ENCODE results near the gene RDM1. TPM values are rescaled to one million over a fixed set of nuclear protein-coding genes. Genes with fewer than 3 reads are reported as not detected.

The RDM1 gene
- total RNA-seq, 4 donors from 2014 or later: not detected

GRCh38 chr17:35920229-35920628 is 10.3 kb downstream of the RDM1 start:
- WGBS, 2 donors: 97% methylated on average over 1 of the region's 1 CpG

GRCh38 chr17:35918665-35919064 is 11.9 kb downstream of the RDM1 start:
- WGBS, 2 donors: 74 to 79% methylated on average over 3 of the region's 3 CpGs
- TF ChIP-seq POLR2A (IDR thresholded peaks at IDR 0.05) (no peak), CTCF (IDR thresholded peaks at IDR 0.05) (no peak), EP300 (IDR thresholded peaks at IDR 0.05) (no peak)
- DNase-seq (ENCODE audit: low spot score in 2 of 2): no peak
- Histone ChIP-seq H3K4me3 (no peak overlapping the region), H3K36me3 (no peaks in the 10 kb centered on the region), H3K27me3 (no peaks in the 10 kb centered on the region), H3K9me3 (no peaks in the 10 kb centered on the region), H3K4me1 (no peaks in the 10 kb centered on the region), H3K27ac (no peak overlapping the region)

More at GRCh38 chr17:35920229-35920628, 10.3 kb downstream of the RDM1 start:
- no peak for TF ChIP-seq EP300 (IDR thresholded peaks at IDR 0.05)
- no peak for TF ChIP-seq POLR2A (IDR thresholded peaks at IDR 0.05)
- Histone ChIP-seq H3K4me3 (no peak overlapping the region), H3K27ac (no peak overlapping the region), H3K27me3 (no peaks in the 10 kb centered on the region), H3K4me1 (no peaks in the 10 kb centered on the region), H3K9me3 (no peaks in the 10 kb centered on the region), H3K36me3 (no peaks in the 10 kb centered on the region)
- no peak for DNase-seq (ENCODE audit: low spot score in 2 of 2)

- H3K36me3 ChIP-seq: no peaks in the 10 kb centered on the region
- H3K9me3 ChIP-seq: no peaks in the 10 kb centered on the region
- no peak overlapping the region for H3K4me3 ChIP-seq
- TF ChIP-seq EP300 (IDR thresholded peaks at IDR 0.05): no peak
- no peak for TF ChIP-seq CTCF (IDR thresholded peaks at IDR 0.05)
- TF ChIP-seq POLR2A (IDR thresholded peaks at IDR 0.05): no peak
- no peaks in the 10 kb centered on the region for H3K27me3 ChIP-seq
- WGBS, 2 donors: 96 to 97% methylated on average over 29 of the region's 29 CpGs
- H3K4me1 ChIP-seq: no peaks in the 10 kb centered on the region
- H3K27ac ChIP-seq: no peak overlapping the region
- DNase-seq (ENCODE audit: low spot score in 2 of 2): no peak
These were observed 12.9 kb downstream of the RDM1 start for GRCh38 chr17:35917519-35918213.

GRCh38 chr17:35915153-35915964 is 15.2 kb downstream of the RDM1 start:
- Histone ChIP-seq H3K36me3 (no peaks in the 10 kb centered on the region), H3K4me3 (no peak overlapping the region), H3K27me3 (no peaks in the 10 kb centered on the region), H3K9me3 (no peaks in the 10 kb centered on the region), H3K27ac (no peak overlapping the region), H3K4me1 (no peaks in the 10 kb centered on the region)
- TF ChIP-seq POLR2A (IDR thresholded peaks at IDR 0.05): no peak
- TF ChIP-seq CTCF (IDR thresholded peaks at IDR 0.05): no peak
- no peak for TF ChIP-seq EP300 (IDR thresholded peaks at IDR 0.05)
- 53 to 70% methylated on average over 3 of the region's 3 CpGs for WGBS, 2 donors
- DNase-seq (ENCODE audit: low spot score in 2 of 2): no peak

GRCh38 chr17:35914354-35914753 is 16.2 kb downstream of the RDM1 start:
- WGBS, 2 donors: no CpG with 5 or more reads among the region's 1 CpG
- Histone ChIP-seq H3K4me1 (no peaks in the 10 kb centered on the region), H3K4me3 (no peak overlapping the region), H3K27ac (no peak overlapping the region), H3K9me3 (no peaks in the 10 kb centered on the region), H3K27me3 (no peaks in the 10 kb centered on the region), H3K36me3 (no peaks in the 10 kb centered on the region)
- no peak for TF ChIP-seq EP300 (IDR thresholded peaks at IDR 0.05)
- TF ChIP-seq CTCF (IDR thresholded peaks at IDR 0.05): no peak
- no peak for TF ChIP-seq POLR2A (IDR thresholded peaks at IDR 0.05)
- DNase-seq (ENCODE audit: low spot score in 2 of 2): no peak
